M059J (cell line): Measurements from ENCODE around the gene PFDN5. TPM values are rescaled to one million over a fixed set of nuclear protein-coding genes. Genes with fewer than 3 reads are reported as not detected.
"Not testable (repeated sequence)": the region's sequence is repeated elsewhere in the genome, so short reads cannot be mapped to it uniquely, and the experiment has no call there.

Source experiments
- DNase-seq: peaks from one replicate; pipeline ENCODE4 v3.0.0-alpha.2; 2012; ENCODE audit warnings: low read depth
- total RNA-seq: library from RNA; depleted of rRNA; stranded (reverse); fragments of >200 nt; shearing (Covaris generic); gene quantifications from 2 replicates; pipeline ENCODE4 v1.2.3, GENCODE V29; 2014

Gene PFDN5
- total RNA-seq, 1 experiment from 2014 or later = 498 TPM

- peak; percentile 30 for DNase-seq
Observed at GRCh38 chr12:53327435-53328042, 32.2 kb downstream of the PFDN5 start.

GRCh38 chr12:53328043-53328435, 32.7 kb downstream of the PFDN5 start:
- DNase-seq = no peak

GRCh38 chr12:53330671-53331070, 35.3 kb downstream of the PFDN5 start:
- DNase-seq = no peak

GRCh38 chr12:53332339-53332738, 37.0 kb downstream of the PFDN5 start:
- DNase-seq = not testable (repeated sequence)

- no peak for DNase-seq
Observed at GRCh38 chr12:53332744-53333143, 37.4 kb downstream of the PFDN5 start.

- DNase-seq = no peak
Observed at GRCh38 chr12:53333289-53333688, 37.9 kb downstream of the PFDN5 start.

GRCh38 chr12:53333845-53334244, 38.5 kb downstream of the PFDN5 start:
- DNase-seq = no peak

GRCh38 chr12:53334822-53335221, 39.5 kb downstream of the PFDN5 start:
- no peak for DNase-seq

GRCh38 chr12:53336181-53336681, 40.9 kb downstream of the PFDN5 start, which contains the start of gene SP7:
Gene SP7, minus strand, starts transcription at chr12:53336354. Its CDS starts 708 bp downstream, at chr12:53335646.
- DNase-seq = no peak

GRCh38 chr12:53338017-53338416, 42.7 kb downstream of the PFDN5 start:
- no peak for DNase-seq

GRCh38 chr12:53338916-53339315, 43.6 kb downstream of the PFDN5 start:
- DNase-seq = no peak

GRCh38 chr12:53340398-53340797, 45.1 kb downstream of the PFDN5 start:
- no peak for DNase-seq

- no peak for DNase-seq
Observed at GRCh38 chr12:53343449-53343848, 48.1 kb downstream of the PFDN5 start.

- no peak for DNase-seq
Observed at GRCh38 chr12:53343969-53344368, 48.6 kb downstream of the PFDN5 start.

- no peak for DNase-seq
Observed at GRCh38 chr12:53344487-53344823, 49.1 kb downstream of the PFDN5 start.

GRCh38 chr12:53344824-53345485, 49.6 kb downstream of the PFDN5 start:
- DNase-seq = peak; percentile 70

GRCh38 chr12:53345486-53346188, 50.3 kb downstream of the PFDN5 start:
- no peak for DNase-seq

GRCh38 chr12:53346491-53346890, 51.1 kb downstream of the PFDN5 start:
- DNase-seq = no peak

- no peak for DNase-seq
Observed at GRCh38 chr12:53347905-53348304, 52.6 kb downstream of the PFDN5 start.
